ENCODE results near the gene VKORC1L1.
"Not testable (repeated sequence)": the region's sequence is repeated elsewhere in the genome, so short reads cannot be mapped to it uniquely, and the experiment has no call there.

Gene VKORC1L1

DNA sequence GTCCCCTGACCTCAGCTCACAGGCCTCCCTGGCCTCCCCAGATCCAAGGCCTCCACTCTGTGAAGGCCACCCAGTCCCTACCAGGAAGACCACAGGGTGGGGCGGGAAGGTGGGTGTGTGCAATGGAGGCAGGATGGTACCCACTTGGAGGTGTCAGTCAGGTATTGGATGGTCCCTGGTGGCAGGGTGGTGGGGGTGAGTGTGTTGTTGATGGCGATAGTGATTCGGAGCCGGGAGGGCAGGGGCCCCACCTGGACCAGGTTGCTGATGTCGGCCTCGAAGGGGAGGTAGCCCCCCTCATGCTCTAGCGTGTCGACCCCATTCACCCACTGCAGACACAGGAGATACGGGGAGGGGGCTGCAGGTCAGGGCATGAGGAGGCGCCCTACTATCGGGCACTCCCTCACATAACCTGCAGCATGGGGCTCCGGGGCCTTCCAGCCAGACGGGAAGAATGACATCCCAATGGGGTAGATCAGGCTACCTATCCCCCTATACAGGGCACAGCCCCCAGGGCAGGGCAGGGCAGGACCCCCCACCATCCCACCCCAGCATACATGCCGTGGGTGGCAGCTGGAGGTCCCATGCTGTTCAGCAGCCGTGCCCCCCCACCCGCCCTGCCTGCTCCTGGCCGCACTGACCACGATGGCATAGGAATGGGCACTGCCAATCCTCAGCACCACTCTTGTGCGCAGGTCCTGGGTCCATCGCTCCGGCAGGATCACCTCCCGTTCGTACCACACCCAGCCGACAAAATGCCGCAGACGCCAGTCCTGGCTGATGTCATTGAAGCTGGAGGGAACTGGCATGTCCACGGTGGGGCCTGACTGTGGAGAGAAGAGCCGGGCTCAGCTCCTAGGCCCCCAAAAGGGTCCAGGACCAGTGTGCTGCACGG lies 107.0 kb downstream of the VKORC1L1 start:
- no peak for DNase-seq

DNA sequence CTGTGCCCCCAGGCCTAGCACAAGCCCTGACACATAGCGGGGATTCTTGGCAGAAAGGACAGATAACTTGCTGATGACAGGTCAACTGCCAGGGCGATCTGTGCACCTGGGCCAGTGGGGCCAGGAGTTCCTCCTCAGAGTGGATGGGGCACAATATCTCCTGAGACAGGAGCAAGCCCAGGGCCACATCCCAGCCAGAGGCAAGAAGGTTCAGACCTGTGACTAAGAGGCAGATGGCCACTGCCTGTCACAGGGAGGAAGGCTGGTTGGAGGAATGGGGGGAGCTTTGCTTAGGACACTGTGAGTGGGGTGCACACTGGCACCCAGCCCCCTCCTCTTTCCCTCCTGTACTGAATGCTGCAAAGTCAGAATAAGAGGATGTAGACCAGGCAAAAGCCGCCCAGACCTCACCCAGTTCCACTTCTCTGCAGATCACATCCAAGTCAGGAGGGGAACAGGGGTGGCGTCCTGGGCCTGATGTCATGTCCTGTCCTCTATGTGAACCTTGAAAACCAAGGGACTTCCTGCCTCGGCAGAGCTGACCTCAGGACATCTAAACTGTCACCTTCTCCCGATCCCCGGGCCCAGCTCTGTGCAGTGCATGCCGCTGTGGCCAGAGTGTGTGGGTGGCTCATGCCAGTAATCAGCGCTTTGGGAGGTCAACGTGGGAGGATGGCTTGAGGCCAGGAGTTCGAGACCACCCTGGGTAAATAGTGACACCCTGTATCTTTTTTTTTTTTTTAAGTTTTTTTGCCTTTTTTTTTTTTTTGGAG lies 107.8 kb downstream of the VKORC1L1 start:
- DNase-seq = peak; percentile 55

DNA sequence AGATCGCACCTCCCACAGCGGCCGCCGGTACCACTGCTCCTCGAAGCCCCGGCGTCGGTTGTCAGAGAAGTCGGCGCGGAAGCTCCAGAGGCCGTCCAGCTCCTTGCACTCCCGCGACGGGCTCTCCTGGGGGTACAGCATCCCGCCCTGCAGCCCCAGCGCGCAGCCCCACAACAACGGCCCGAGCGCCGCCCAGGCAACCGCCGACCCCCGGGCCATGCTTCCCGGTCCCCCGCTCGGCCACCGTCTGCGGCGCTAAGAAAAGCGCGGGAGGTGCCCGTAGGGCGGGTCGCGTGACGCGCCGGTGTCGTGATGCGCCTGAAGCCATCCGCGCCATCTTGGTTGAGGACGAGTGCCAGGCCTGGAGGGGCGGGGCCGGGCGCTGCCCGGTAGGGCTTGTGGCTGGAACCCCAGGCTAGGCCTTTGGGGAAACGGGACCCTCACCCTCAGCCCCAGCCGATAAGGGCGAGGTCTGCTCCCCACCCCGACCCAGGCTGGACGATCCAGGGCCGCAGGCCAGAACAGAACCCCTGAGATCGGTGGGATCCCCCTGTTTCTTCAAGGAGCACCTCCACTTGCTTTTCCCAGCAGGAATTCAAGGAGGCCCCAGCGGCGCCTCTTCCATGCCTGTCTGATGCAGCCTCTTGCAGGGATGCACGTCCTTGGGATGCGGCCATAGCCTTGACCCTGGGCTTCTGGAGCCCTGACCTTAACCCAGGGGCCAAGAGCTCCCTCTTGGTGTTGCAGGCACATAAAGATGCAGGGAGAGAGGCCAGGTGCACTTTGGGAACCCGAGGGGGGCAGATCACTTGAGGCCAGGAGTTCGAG lies 109.3 kb downstream of the VKORC1L1 start, which contains the start of gene GUSB:
Gene GUSB, minus strand, starts transcription at position 249 of the 828 bp plus-strand sequence. Its CDS starts 30 bp downstream, at position 219.
- peak; percentile 80 for DNase-seq

GRCh38 chr7:65983965-65984658 lies 111.2 kb downstream of the VKORC1L1 start:
- DNase-seq = no peak

DNA sequence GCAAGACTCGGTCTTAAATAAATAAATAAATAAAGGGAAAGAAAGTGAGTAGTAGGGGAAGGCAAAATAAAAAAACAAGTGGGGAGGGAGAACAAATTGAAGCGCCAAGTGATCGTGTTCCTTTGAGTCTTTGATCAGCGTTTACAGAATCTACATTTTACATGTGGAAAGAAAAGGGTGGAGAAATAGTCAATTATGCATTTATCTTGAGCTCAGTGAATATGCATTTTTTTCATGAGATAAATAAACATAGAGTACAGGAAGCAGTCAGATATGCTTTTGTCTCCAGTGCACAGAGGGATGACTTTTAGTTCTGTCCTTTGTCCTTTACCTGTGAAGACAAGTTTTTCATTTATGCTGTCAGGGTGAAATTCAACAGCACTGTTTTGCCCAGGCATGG lies 115.2 kb downstream of the VKORC1L1 start:
- DNase-seq = no peak

DNA sequence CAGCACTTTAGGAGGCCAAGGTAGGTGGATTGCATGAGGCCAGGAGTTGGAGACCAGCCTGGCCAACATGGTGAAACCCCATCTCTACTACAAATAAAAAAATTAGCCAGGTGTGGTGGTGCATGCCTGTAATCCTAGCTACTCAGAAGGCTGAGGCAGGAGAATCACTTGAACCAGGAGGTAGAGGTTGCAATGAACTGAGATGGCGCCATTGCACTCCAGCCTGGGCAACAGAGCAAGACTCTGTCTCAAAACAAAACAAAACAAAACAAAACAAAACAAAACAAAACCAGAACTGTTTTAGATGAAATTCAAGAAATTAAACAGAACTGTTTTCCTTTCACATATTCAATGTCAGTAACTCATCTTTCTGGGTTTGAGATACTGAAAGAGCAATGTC lies 115.6 kb downstream of the VKORC1L1 start:
- DNase-seq = not testable (repeated sequence)

GRCh38 chr7:65989694-65990080 lies 116.8 kb downstream of the VKORC1L1 start:
- no peak for DNase-seq

- DNase-seq = not testable (repeated sequence)
Measured at GRCh38 chr7:65991829-65992228, 119.0 kb downstream of the VKORC1L1 start.

- no peak for DNase-seq
Measured at GRCh38 chr7:65992526-65992925, 119.7 kb downstream of the VKORC1L1 start.

GRCh38 chr7:65994984-65995383 lies 122.1 kb downstream of the VKORC1L1 start:
- not testable (repeated sequence) for DNase-seq

- not testable (repeated sequence) for DNase-seq
Measured at GRCh38 chr7:66000823-66001417, 128.0 kb downstream of the VKORC1L1 start.

DNA sequence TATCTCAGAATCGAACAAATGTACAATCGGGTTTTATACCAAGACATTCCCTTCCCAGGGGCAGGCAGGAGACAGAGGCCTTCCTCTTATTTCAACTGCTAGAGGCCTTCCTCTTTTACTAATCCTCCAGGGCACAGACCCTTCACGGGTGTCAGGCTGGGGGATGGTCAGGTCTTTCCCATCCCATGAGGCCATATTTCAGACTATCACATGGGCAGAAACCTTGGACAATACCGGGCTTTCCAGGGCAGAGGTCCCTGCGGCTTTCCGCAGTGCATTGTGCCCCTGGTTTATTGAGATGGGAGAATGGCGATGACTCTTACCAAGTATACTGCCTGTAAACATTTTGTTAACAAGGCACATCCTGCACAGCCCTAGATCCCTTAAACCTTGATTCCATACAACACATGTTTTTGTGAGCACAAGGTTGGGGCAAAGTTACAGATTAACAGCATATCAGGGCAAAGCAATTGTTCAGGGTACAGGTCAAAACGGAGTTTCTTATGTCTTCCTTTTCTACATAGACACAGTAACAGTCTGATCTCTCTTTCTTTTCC lies 132.3 kb downstream of the VKORC1L1 start:
- DNase-seq = peak; percentile 3

- DNase-seq = no peak
Measured at GRCh38 chr7:66007232-66007631, 134.4 kb downstream of the VKORC1L1 start.
